ENCODE data around the gene NPTXR.
"Not testable (repeated sequence)": the region's sequence is repeated elsewhere in the genome, so short reads cannot be mapped to it uniquely, and the experiment has no call there.

Gene NPTXR

DNA sequence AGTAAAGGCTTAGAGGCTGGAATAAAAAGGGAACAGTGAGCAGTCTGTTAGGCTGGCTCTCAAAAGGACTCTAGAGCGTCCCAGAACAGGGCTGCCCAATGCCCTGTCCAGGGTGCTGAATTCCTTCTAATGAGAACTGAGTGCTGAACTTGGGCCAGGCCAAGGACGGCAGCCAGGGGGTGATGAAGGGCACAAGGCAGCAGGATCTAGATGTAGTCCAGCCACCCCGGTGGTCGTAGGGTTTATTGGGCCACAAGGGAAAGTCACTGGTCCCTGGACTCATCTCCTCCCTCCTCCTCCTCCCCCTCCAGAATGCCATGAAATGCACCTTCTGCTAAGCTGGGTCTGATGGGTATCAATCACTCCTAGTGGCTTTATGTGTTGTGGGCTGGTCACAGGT is 19.2 kb downstream of the NPTXR start:
- H3K27me3 ChIP-seq (ENCODE audit: control insufficient read depth, insufficient read depth, low read length) = no peaks in the 10 kb centered on the region
- no peak overlapping the region for H3K9ac ChIP-seq (ENCODE audit: low read depth, low read length)
- no peaks in the 10 kb centered on the region for H3K4me1 ChIP-seq (ENCODE audit: control insufficient read depth, insufficient read depth, low read length)
- H3K36me3 ChIP-seq (ENCODE audit: control insufficient read depth, insufficient read depth, low read length) = no peaks in the 10 kb centered on the region
- no peak overlapping the region for H3K4me3 ChIP-seq (ENCODE audit: low read depth, low read length)
- H3K9me3 ChIP-seq (ENCODE audit: control insufficient read depth, insufficient read depth, low read length) = no peaks in the 10 kb centered on the region

DNA sequence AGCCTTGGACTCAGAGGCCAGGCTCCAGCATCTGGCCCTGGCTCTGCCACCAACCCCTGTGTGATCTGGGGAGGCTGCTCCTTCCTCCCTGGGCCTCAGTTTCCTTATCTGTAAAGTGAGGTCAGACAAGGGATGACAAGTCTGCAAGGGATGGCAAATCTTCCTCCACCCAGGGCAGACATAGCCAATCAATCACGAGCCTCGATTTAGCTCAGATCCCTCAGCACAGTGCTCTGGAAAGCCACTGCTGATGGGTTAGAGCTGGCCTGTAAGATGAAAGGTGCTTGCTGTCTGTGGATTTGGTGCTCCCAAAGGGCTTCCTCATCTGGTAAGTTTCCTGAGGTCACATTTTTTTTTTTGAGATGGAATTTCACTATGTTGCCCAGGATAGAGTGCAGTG is 20.2 kb downstream of the NPTXR start:
- H3K9me3 ChIP-seq (ENCODE audit: control insufficient read depth, insufficient read depth, low read length) = no peaks in the 10 kb centered on the region
- no peak overlapping the region for H3K9ac ChIP-seq (ENCODE audit: low read depth, low read length)
- H3K27me3 ChIP-seq (ENCODE audit: control insufficient read depth, insufficient read depth, low read length) = no peaks in the 10 kb centered on the region
- no peak overlapping the region for H3K4me3 ChIP-seq (ENCODE audit: low read depth, low read length)
- no peaks in the 10 kb centered on the region for H3K36me3 ChIP-seq (ENCODE audit: control insufficient read depth, insufficient read depth, low read length)
- H3K4me1 ChIP-seq (ENCODE audit: control insufficient read depth, insufficient read depth, low read length) = no peaks in the 10 kb centered on the region

DNA sequence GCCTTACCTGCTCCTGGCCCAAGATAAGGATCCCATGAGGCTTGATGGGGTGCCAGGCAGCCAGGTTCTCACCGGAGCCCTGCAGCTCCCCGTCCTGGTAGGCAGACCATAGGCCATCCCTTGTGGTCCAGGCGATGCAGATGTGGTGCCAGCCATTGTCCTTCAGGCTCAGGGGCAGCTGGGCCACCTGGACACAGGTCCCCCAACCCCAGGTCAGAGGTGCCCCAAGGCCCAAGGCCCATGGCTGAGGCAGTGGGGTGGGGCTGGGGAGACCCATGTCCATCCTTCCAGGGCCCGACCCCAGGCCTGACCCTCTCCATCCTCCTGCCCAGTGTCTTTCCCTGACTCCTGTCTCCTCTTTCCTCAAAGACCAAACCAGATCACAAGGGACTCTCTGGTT is 20.8 kb downstream of the NPTXR start:
- no peaks in the 10 kb centered on the region for H3K36me3 ChIP-seq (ENCODE audit: control insufficient read depth, insufficient read depth, low read length)
- H3K9me3 ChIP-seq (ENCODE audit: control insufficient read depth, insufficient read depth, low read length) = no peaks in the 10 kb centered on the region
- no peaks in the 10 kb centered on the region for H3K4me1 ChIP-seq (ENCODE audit: control insufficient read depth, insufficient read depth, low read length)
- no peak overlapping the region for H3K4me3 ChIP-seq (ENCODE audit: low read depth, low read length)
- no peaks in the 10 kb centered on the region for H3K27me3 ChIP-seq (ENCODE audit: control insufficient read depth, insufficient read depth, low read length)
- no peak overlapping the region for H3K9ac ChIP-seq (ENCODE audit: low read depth, low read length)

DNA sequence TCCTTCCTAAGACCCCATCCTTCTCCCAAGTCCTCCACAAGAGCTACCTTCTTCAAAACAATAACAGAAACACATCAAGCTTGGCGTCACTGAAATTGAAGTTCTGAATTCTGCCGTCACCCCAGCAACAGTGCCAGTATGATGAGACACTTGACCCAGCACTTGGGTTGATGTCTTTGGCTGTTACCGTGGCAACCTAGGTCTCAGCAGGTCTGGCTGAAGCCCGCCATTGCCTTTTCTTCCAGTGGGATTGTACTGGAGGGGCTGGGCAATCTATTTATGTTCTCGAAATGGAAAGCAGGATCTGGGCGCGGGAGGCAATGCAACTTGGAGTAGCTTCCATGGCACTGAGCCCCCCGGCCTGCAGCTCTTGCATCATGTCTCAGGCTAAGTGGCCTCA is 23.8 kb downstream of the NPTXR start:
- H3K4me1 ChIP-seq (ENCODE audit: control insufficient read depth, insufficient read depth, low read length) = no peaks in the 10 kb centered on the region
- no peaks in the 10 kb centered on the region for H3K27me3 ChIP-seq (ENCODE audit: control insufficient read depth, insufficient read depth, low read length)
- H3K36me3 ChIP-seq (ENCODE audit: control insufficient read depth, insufficient read depth, low read length) = no peaks in the 10 kb centered on the region

GRCh38 chr22:38819387-38819940 is 24.4 kb downstream of the NPTXR start:
- H3K4me1 ChIP-seq (ENCODE audit: control insufficient read depth, insufficient read depth, low read length) = no peaks in the 10 kb centered on the region
- H3K9ac ChIP-seq (ENCODE audit: low read depth, low read length) = no peak overlapping the region
- H3K4me3 ChIP-seq (ENCODE audit: low read depth, low read length) = no peak overlapping the region
- H3K36me3 ChIP-seq (ENCODE audit: control insufficient read depth, insufficient read depth, low read length) = no peaks in the 10 kb centered on the region
- H3K9me3 ChIP-seq (ENCODE audit: control insufficient read depth, insufficient read depth, low read length) = no peaks in the 10 kb centered on the region
- no peaks in the 10 kb centered on the region for H3K27me3 ChIP-seq (ENCODE audit: control insufficient read depth, insufficient read depth, low read length)

More for the DNA sequence above, 23.8 kb downstream of the NPTXR start:
- Histone ChIP-seq H3K9me3 (ENCODE audit: control insufficient read depth, insufficient read depth, low read length) (no peaks in the 10 kb centered on the region), H3K4me3 (ENCODE audit: low read depth, low read length) (no peak overlapping the region), H3K9ac (ENCODE audit: low read depth, low read length) (no peak overlapping the region)

DNA sequence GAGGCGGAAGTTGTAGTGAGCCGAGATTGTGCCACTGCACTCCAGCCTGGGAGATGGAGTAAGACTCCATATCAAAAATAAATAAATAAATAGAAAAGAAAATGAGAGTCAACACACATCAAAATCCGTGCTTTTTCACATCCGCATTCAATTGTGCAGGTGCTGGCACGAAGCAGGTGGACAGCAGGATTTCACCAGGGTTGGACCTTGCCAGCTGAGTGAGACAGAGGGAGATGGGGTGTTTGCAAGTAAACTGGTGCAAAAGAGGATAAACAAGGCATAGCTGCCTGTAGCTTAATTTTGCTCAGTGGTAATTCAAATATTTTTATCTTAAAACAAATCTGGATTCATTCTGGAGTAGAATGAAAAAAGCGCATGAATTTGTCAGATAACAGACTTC is 26.6 kb downstream of the NPTXR start:
- no peak overlapping the region for H3K4me3 ChIP-seq (ENCODE audit: low read depth, low read length)
- no peaks in the 10 kb centered on the region for H3K36me3 ChIP-seq (ENCODE audit: control insufficient read depth, insufficient read depth, low read length)
- H3K27me3 ChIP-seq (ENCODE audit: control insufficient read depth, insufficient read depth, low read length) = peaks cover 6% of the 10 kb centered on the region
- H3K9me3 ChIP-seq (ENCODE audit: control insufficient read depth, insufficient read depth, low read length) = no peaks in the 10 kb centered on the region
- no peaks in the 10 kb centered on the region for H3K4me1 ChIP-seq (ENCODE audit: control insufficient read depth, insufficient read depth, low read length)
- no peak overlapping the region for H3K9ac ChIP-seq (ENCODE audit: low read depth, low read length)

DNA sequence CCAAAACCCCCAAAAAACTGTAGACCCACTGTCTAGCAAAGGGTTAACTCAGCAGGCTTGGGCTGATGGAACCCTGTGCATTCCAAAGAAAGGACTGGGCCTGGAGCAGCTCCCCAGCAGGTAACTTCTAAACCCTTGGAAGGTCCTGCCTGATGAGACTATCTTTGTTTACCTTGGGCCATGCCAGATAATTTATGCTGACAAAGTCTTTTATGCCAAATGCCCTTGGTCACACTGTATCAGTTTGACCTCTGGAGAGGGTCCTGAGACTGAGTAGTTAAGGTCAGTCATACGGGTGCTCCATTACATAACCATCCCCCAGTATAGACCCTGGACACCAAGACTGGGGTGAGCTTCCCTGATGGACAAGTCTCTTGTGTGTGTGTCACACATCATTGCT is 28.0 kb downstream of the NPTXR start:
- Histone ChIP-seq H3K4me1 (ENCODE audit: control insufficient read depth, insufficient read depth, low read length) (no peaks in the 10 kb centered on the region), H3K9me3 (ENCODE audit: control insufficient read depth, insufficient read depth, low read length) (no peaks in the 10 kb centered on the region), H3K27me3 (ENCODE audit: control insufficient read depth, insufficient read depth, low read length) (peaks cover 8% of the 10 kb centered on the region), H3K9ac (ENCODE audit: low read depth, low read length) (no peak overlapping the region), H3K4me3 (ENCODE audit: low read depth, low read length) (no peak overlapping the region), H3K36me3 (ENCODE audit: control insufficient read depth, insufficient read depth, low read length) (no peaks in the 10 kb centered on the region)

DNA sequence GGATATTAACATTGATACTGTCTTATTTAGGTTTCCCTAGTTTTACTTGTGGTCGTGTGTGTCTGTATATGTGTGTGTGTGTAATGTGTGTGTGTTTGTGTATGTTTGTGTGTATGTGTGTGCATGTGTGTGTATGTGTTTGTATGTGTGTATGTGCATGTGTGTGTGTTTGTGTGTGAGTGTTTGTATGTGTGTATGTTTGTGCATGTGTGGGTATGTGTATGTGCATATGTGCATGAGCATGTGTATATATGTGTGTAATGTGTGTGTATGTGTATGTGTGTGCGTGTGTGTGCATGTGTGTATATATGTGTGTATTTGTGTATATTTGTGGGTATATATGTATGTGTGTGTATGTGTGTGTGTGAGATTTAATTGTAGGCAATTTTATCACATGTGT is 32.6 kb downstream of the NPTXR start:
- Histone ChIP-seq H3K36me3 (ENCODE audit: control insufficient read depth, insufficient read depth, low read length) (no peaks in the 10 kb centered on the region), H3K27me3 (ENCODE audit: control insufficient read depth, insufficient read depth, low read length) (peaks cover 8% of the 10 kb centered on the region), H3K4me1 (ENCODE audit: control insufficient read depth, insufficient read depth, low read length) (no peaks in the 10 kb centered on the region), H3K9me3 (ENCODE audit: control insufficient read depth, insufficient read depth, low read length) (no peaks in the 10 kb centered on the region), H3K4me3 (ENCODE audit: low read depth, low read length) (no peak overlapping the region), H3K9ac (ENCODE audit: low read depth, low read length) (no peak overlapping the region)

GRCh38 chr22:38805041-38805593 is 38.7 kb downstream of the NPTXR start:
- not testable (repeated sequence) for H3K4me3 ChIP-seq (ENCODE audit: low read depth, low read length); H3K36me3 ChIP-seq (ENCODE audit: control insufficient read depth, insufficient read depth, low read length); H3K4me1 ChIP-seq (ENCODE audit: control insufficient read depth, insufficient read depth, low read length); H3K9ac ChIP-seq (ENCODE audit: low read depth, low read length); H3K9me3 ChIP-seq (ENCODE audit: control insufficient read depth, insufficient read depth, low read length)
- peaks cover 13% of the 10 kb centered on the region for H3K27me3 ChIP-seq (ENCODE audit: control insufficient read depth, insufficient read depth, low read length)

GRCh38 chr22:38802671-38803121 is 41.1 kb downstream of the NPTXR start:
- Histone ChIP-seq H3K9me3 (ENCODE audit: control insufficient read depth, insufficient read depth, low read length) (no peaks in the 10 kb centered on the region), H3K4me3 (ENCODE audit: low read depth, low read length) (peak overlapping the region; percentile 69), H3K27me3 (ENCODE audit: control insufficient read depth, insufficient read depth, low read length) (peaks cover 29% of the 10 kb centered on the region), H3K36me3 (ENCODE audit: control insufficient read depth, insufficient read depth, low read length) (no peaks in the 10 kb centered on the region), H3K9ac (ENCODE audit: low read depth, low read length) (peak overlapping the region; percentile 16), H3K4me1 (ENCODE audit: control insufficient read depth, insufficient read depth, low read length) (no peaks in the 10 kb centered on the region)

GRCh38 chr22:38799265-38800002 is 44.4 kb downstream of the NPTXR start:
- Histone ChIP-seq H3K36me3 (ENCODE audit: control insufficient read depth, insufficient read depth, low read length) (no peaks in the 10 kb centered on the region), H3K4me1 (ENCODE audit: control insufficient read depth, insufficient read depth, low read length) (no peaks in the 10 kb centered on the region), H3K9ac (ENCODE audit: low read depth, low read length) (no peak overlapping the region), H3K4me3 (ENCODE audit: low read depth, low read length) (no peak overlapping the region), H3K9me3 (ENCODE audit: control insufficient read depth, insufficient read depth, low read length) (no peaks in the 10 kb centered on the region), H3K27me3 (ENCODE audit: control insufficient read depth, insufficient read depth, low read length) (peaks cover 38% of the 10 kb centered on the region)

GRCh38 chr22:38798496-38798895 is 45.3 kb downstream of the NPTXR start:
- Histone ChIP-seq H3K4me1 (ENCODE audit: control insufficient read depth, insufficient read depth, low read length) (no peaks in the 10 kb centered on the region), H3K4me3 (ENCODE audit: low read depth, low read length) (no peak overlapping the region), H3K27me3 (ENCODE audit: control insufficient read depth, insufficient read depth, low read length) (peaks cover 38% of the 10 kb centered on the region), H3K9ac (ENCODE audit: low read depth, low read length) (no peak overlapping the region), H3K36me3 (ENCODE audit: control insufficient read depth, insufficient read depth, low read length) (no peaks in the 10 kb centered on the region), H3K9me3 (ENCODE audit: control insufficient read depth, insufficient read depth, low read length) (no peaks in the 10 kb centered on the region)

Measured in iPS-15b (cell line).